Suprapubic skin (tissue), 4 donors: ENCODE measurements around the gene CDC27. TPM values are rescaled to one million over a fixed set of nuclear protein-coding genes. Genes with fewer than 3 reads are reported as not detected.

ENCODE experiments used
- DNase-seq, 2 donors: peaks; one replicate each; pipeline ENCODE4 v3.0.0-alpha.2; 2019; ENCODE audit warnings: low spot score in 2 of 2
- H3K27ac ChIP-seq: fragments of 200-600 bp; sonication (generic); one replicate; pipeline ENCODE4 v1.5.1; 2019
- H3K27me3 ChIP-seq: fragments of 200-600 bp; sonication (generic); one replicate; pipeline ENCODE4 v1.5.1; 2019
- H3K36me3 ChIP-seq: fragments of 200-600 bp; sonication (generic); one replicate; pipeline ENCODE4 v1.5.1; 2019
- H3K4me1 ChIP-seq: fragments of 200-600 bp; sonication (generic); one replicate; pipeline ENCODE4 v1.5.1; 2019
- H3K4me3 ChIP-seq: fragments of 200-600 bp; sonication (generic); one replicate; pipeline ENCODE4 v1.5.1; 2019; ENCODE audit warnings: mild to moderate bottlenecking
- H3K9me3 ChIP-seq: fragments of 200-600 bp; sonication (generic); one replicate; pipeline ENCODE4 v1.5.1; 2019
- CTCF ChIP-seq, 2 donors: fragments of 200-600 bp in 1 of 2; fragments of 450-650 bp in 1 of 2; sonication (generic) in 1 of 2; IDR thresholded peaks; one replicate each; pipeline ENCODE4 v1.5.1; 2016 to 2019; ENCODE audit warnings: antibody characterized with exemption in 2 of 2, mild to moderate bottlenecking in 1 of 2, moderate library complexity in 1 of 2
- EP300 ChIP-seq: sonication (generic); formaldehyde crosslinking; IDR thresholded peaks from one replicate; pipeline ENCODE4 v1.6.1; 2017; ENCODE audit warnings: antibody characterized with exemption
- POLR2A ChIP-seq, 2 donors: fragments of 450-650 bp; IDR thresholded peaks; one replicate each; pipeline ENCODE4 v1.6.1; 2017; ENCODE audit warnings: antibody characterized with exemption in 2 of 2, mild to moderate bottlenecking in 2 of 2, moderate library complexity in 2 of 2
- POLR2AphosphoS5 ChIP-seq, 3 donors: sonication (generic); formaldehyde crosslinking; IDR thresholded peaks; one replicate each; pipeline ENCODE4 v1.6.1; 2017; ENCODE audit warnings: antibody characterized with exemption in 3 of 3
- WGBS: methylation state at CpG from one replicate; pipeline ENCODE4 v1.1.5; 2018; 5-methylcytosine and 5-hydroxymethylcytosine counted together
- total RNA-seq, 4 donors: library from RNA; depleted of rRNA; stranded (reverse); fragments of >200 nt; gene quantifications; one replicate each; pipeline ENCODE4 v1.1.0, GENCODE V29; 2016

The CDC27 gene
- total RNA-seq, 4 donors from 2014 or later = 45.1 to 66.6 (median 52.1) TPM

GRCh38 chr17:47197821-47198220 is 8.7 kb upstream of the CDC27 start:
- no peaks in the 10 kb centered on the region for H3K36me3 ChIP-seq
- H3K4me1 ChIP-seq = no peaks in the 10 kb centered on the region
- H3K9me3 ChIP-seq = no peaks in the 10 kb centered on the region
- no peak overlapping the region for H3K4me3 ChIP-seq
- no peak overlapping the region for H3K27ac ChIP-seq
- DNase-seq = no peak
- H3K27me3 ChIP-seq = no peaks in the 10 kb centered on the region
- TF ChIP-seq CTCF (IDR thresholded peaks at IDR 0.05) (no peak), EP300 (no peak)

- 99% methylated on average over 4 of the region's 4 CpGs for WGBS
Observed at GRCh38 chr17:47193931-47194511, 4.9 kb upstream of the CDC27 start.

GRCh38 chr17:47192554-47192953 is 3.5 kb upstream of the CDC27 start:
- no peak for TF ChIP-seq CTCF (IDR thresholded peaks at IDR 0.05)
- no peak for TF ChIP-seq POLR2A (IDR thresholded peaks at IDR 0.05)
- TF ChIP-seq EP300 = no peak
- no peak for TF ChIP-seq POLR2AphosphoS5 (IDR thresholded peaks at IDR 0.05)
- WGBS = 79% methylated on average over 6 of the region's 6 CpGs
- Histone ChIP-seq H3K9me3 (no peaks in the 10 kb centered on the region), H3K4me1 (peaks cover 15% of the 10 kb centered on the region), H3K4me3 (no peak overlapping the region), H3K27ac (no peak overlapping the region), H3K27me3 (no peaks in the 10 kb centered on the region), H3K36me3 (no peaks in the 10 kb centered on the region)
- DNase-seq = no peak

More at GRCh38 chr17:47193931-47194511, 4.9 kb upstream of the CDC27 start:
- H3K4me3 ChIP-seq = no peak overlapping the region
- no peak for DNase-seq
- TF ChIP-seq CTCF (IDR thresholded peaks at IDR 0.05) = no peak
- no peak for TF ChIP-seq POLR2AphosphoS5 (IDR thresholded peaks at IDR 0.05)
- no peak for TF ChIP-seq POLR2A (IDR thresholded peaks at IDR 0.05)
- no peaks in the 10 kb centered on the region for H3K27me3 ChIP-seq
- H3K36me3 ChIP-seq = no peaks in the 10 kb centered on the region
- H3K4me1 ChIP-seq = peaks cover 5% of the 10 kb centered on the region
- H3K27ac ChIP-seq = no peak overlapping the region
- no peaks in the 10 kb centered on the region for H3K9me3 ChIP-seq

GRCh38 chr17:47190770-47191169 is 1.7 kb upstream of the CDC27 start:
- no peaks in the 10 kb centered on the region for H3K27me3 ChIP-seq
- no peak for DNase-seq
- no peaks in the 10 kb centered on the region for H3K36me3 ChIP-seq
- WGBS = 100% methylated on average over 1 of the region's 1 CpG
- H3K4me3 ChIP-seq = no peak overlapping the region
- peaks cover 33% of the 10 kb centered on the region for H3K4me1 ChIP-seq
- H3K27ac ChIP-seq = no peak overlapping the region
- no peaks in the 10 kb centered on the region for H3K9me3 ChIP-seq
- TF ChIP-seq POLR2AphosphoS5 (IDR thresholded peaks at IDR 0.05) (no peak), POLR2A (IDR thresholded peaks at IDR 0.05) (no peak), EP300 (no peak)

GRCh38 chr17:47190243-47190642 is 1.1 kb upstream of the CDC27 start:
- H3K27ac ChIP-seq = no peak overlapping the region
- H3K9me3 ChIP-seq = no peaks in the 10 kb centered on the region
- WGBS = 98% methylated on average over 4 of the region's 4 CpGs
- no peak for TF ChIP-seq CTCF (IDR thresholded peaks at IDR 0.05)
- DNase-seq = no peak
- no peaks in the 10 kb centered on the region for H3K27me3 ChIP-seq
- no peak overlapping the region for H3K4me3 ChIP-seq
- H3K36me3 ChIP-seq = no peaks in the 10 kb centered on the region
- H3K4me1 ChIP-seq = peaks cover 34% of the 10 kb centered on the region

GRCh38 chr17:47189732-47190237 is 690 bp upstream of the CDC27 start:
- DNase-seq = no peak
- no peaks in the 10 kb centered on the region for H3K36me3 ChIP-seq
- peak overlapping the region; percentile 86 for H3K4me3 ChIP-seq
- peak overlapping the region; percentile 94 for H3K27ac ChIP-seq
- H3K27me3 ChIP-seq = no peaks in the 10 kb centered on the region
- WGBS = 38% methylated on average over 5 of the region's 5 CpGs
- TF ChIP-seq POLR2AphosphoS5 (IDR thresholded peaks at IDR 0.05) = no peak
- no peak for TF ChIP-seq EP300
- no peak for TF ChIP-seq POLR2A (IDR thresholded peaks at IDR 0.05)
- TF ChIP-seq CTCF (IDR thresholded peaks at IDR 0.05) = no peak
- peaks cover 36% of the 10 kb centered on the region for H3K4me1 ChIP-seq
- H3K9me3 ChIP-seq = no peaks in the 10 kb centered on the region
